SKM-1 treated with dmso at 0.1 percent for 144 hours (cell line): ENCODE results near the gene ENKD1.
"Not testable (repeated sequence)": the region's sequence is repeated elsewhere in the genome, so short reads cannot be mapped to it uniquely, and the experiment has no call there.

Experiments used
- DNase-seq: peaks from one replicate; lab custom pipeline; 2025; ENCODE audit not compliant: unreplicated experiment; lab: John Stamatoyannopoulos, UW

The ENKD1 gene, protein sequence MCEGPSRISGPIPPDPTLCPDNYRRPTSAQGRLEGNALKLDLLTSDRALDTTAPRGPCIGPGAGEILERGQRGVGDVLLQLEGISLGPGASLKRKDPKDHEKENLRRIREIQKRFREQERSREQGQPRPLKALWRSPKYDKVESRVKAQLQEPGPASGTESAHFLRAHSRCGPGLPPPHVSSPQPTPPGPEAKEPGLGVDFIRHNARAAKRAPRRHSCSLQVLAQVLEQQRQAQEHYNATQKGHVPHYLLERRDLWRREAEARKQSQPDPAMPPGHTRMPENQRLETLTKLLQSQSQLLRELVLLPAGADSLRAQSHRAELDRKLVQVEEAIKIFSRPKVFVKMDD

DNA sequence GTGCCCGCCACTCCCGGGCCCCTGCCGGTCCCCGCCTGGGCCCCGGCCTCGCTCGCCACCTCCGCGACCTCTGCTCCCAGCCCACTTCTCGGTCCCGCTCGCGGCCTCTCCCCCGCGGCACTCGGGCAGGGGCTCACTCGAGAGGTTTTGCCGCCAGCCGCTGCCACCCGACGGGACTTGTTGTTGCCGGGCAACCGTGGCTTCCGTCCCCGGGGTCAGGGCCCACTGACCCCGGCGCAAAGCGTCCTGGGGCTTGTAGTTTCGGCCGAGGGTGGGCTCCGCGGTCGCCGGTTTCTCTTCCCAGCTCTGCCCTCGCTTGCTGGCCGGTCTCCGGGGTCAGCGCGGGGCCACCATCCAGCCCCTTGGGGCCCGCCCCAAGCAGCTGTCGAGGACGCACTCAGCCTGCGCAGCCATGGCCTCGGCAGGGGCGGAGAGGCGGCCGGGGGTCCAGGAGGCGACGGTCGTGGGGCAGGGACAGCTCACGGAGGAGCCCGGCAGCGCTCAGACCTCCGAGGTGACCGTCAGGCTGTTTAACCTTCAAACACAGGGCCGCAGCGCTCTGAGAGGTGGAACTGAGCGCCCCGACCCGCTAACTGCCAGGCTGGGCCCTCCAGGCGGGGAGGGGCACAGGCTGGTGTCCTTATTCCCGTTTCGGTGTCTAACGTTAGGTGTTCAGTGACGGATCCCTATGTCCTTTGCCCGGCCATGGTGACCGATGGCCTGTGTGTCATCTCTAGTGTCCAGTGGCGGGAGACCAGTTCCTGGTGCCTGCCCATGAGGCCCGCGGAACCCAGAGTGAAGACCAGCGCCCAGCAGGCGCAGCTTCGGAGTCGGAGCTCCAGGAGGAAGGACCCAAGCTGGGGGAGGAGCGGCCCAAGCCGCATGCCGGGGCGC is at the start of gene ENKD1, which contains the start of gene C16orf86:
Gene ENKD1 (minus strand): TSS at position 192 of the 894 bp plus-strand sequence. CDS start 308 bp downstream, outside the sequence.
Gene C16orf86 (plus strand): TSS at position 256 of the 894 bp plus-strand sequence. CDS start 157 bp downstream, at position 413.
- DNase-seq = peak; percentile 80

DNA sequence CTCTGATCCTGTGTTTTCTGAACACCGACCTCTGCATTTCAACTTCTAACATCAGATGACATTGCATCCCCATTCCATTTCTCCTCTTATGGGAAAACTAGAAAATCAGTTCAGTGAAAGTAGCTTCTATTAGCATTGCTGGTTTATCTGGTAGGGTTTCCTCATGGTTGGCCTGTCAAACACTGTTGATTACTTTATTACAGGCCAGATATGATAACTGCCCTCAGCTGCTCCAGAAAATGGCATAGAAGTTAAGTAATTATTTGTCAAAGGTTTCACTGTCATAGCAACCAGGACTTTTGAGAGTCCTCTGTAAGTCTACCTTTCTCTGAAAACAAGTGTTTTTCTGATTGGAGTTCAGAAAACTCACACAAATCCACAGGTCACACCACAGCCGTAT is 49.5 kb upstream of the ENKD1 start:
- DNase-seq = no peak

DNA sequence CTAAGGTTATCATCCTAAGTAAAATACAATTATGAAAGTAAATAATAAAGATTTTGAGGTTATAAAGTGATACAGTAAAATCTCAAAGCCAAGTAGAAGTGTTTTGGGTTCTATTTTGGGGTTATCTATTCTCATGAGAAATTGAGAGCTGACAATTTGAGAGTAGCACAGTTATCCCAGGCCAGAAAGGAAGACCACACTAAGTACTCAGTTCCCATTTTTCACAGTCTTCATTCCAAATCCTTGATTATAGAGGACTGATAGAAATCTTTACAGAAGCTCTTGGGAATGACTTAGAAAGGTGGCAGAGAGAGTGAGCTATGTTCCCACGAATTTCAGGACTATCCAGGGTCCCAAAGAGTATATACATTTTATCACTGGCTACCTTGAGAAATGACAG is 48.0 kb upstream of the ENKD1 start:
- no peak for DNase-seq

GRCh38 chr16:67713647-67714273 is 47.2 kb upstream of the ENKD1 start:
- DNase-seq = peak; percentile 37

DNA sequence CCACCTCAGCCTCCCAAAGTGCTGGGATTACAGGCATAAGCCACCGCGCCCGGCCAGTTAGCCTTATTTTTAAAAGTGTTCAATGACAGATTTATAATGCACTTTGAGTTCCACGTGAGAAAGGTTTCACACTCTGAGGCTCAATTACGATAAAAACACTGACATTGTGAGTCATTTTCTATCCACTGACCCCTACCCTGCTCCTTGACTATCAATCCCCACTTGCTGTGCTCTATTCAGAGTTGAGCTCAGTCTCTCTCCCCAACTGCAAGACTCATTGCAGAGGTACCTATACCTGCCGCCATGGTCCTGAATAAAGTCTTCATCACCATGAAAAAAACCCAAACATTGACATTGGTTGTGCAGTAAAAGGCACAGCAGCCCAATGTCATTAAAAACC is 44.1 kb upstream of the ENKD1 start:
- DNase-seq = no peak

- no peak for DNase-seq
Measured at GRCh38 chr16:67709050-67709449, 42.5 kb upstream of the ENKD1 start.

DNA sequence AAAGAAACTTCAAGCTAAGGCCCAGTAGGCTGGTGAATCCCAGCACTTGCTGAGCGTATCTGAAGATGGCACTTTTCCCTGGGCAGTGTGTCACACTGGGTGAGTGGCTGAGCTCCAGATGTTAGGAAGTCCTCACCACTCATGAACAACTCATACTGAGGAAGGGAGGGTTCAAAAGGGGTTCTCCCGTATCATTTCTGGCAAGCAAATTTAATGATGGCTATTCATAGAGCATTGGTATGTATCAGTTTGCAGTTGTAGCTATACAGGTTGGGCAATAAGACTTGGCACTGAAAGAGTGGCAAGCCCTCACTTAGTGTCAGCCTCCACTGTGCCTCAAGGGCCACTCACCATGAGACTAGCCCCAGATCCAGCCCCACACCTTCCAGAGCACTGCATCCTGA is 41.8 kb upstream of the ENKD1 start:
- no peak for DNase-seq

GRCh38 chr16:67707790-67708189 is 41.2 kb upstream of the ENKD1 start:
- no peak for DNase-seq

DNA sequence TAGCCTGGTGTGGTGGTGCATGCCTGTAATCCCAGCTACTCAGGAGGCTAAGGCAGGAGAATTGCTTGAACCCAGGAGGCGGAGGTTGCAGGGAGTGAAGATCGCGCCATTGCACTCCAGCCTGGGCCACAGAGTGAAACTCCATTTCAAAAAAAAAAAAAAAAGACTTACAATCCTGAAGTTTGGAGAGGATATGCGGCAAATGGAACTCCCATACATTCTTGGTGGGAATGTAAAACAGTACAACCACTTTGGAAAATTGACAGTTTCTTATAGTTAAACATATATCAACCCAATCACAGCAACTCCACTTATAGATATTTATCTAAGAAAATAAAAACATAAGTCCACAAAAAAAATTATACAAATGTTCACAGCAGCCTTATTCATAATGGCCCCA is 40.7 kb upstream of the ENKD1 start:
- DNase-seq = no peak

DNA sequence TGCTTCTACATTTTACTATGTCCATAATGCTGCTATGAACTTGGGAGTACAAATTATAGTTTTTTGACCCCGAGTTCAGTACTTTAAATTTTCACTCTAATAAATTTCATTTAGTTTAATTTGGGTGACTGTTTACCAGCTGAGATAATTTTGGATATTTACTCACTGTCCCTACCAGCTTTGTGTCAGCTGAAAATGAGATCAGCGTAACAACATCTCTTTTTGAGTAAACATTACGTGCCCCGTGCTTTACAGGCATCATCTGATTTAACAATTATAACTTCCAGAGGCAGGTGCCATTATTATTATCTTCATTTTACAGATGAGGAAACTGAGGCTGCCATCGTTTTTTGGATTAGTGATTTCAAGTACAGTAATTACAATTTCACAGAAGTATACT is 37.6 kb upstream of the ENKD1 start:
- no peak for DNase-seq

DNA sequence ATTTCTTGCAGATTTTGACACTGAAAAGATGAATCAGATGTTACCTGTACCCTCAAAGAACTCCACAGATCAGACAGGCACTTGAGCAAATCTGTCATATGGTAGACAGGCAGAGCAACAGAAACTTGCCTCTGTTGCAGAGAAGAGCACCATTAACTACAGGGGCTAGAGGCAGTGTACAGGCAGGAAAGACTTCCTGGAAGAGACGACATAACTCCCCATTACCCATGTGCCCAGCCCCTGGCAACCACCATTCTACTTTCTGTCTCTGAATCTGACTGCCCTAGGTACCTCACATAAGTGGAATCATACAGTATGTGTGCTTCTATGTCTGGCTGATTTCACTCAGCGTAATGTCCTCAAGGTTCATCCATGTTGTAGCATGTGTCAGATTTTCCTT is 37.1 kb upstream of the ENKD1 start:
- no peak for DNase-seq

DNA sequence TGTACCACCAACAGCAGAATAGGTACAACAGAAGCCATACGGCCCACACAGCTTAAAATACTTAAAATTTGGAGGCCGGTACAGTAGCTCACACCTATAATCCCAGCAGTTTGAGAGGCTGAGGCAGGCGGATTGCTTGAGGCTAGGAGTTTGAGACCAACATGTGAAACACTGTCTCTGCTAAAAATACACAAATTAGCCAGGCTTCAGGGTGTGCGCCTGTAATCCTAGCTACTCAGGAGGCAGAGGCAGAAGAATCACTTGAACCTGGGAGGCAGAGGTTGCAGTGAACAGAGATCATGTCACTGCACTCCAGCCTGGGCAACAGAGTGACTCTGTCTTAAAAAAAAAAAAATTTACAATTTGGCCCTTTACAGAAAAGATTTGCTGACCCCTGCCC is 35.6 kb upstream of the ENKD1 start:
- DNase-seq = no peak

DNA sequence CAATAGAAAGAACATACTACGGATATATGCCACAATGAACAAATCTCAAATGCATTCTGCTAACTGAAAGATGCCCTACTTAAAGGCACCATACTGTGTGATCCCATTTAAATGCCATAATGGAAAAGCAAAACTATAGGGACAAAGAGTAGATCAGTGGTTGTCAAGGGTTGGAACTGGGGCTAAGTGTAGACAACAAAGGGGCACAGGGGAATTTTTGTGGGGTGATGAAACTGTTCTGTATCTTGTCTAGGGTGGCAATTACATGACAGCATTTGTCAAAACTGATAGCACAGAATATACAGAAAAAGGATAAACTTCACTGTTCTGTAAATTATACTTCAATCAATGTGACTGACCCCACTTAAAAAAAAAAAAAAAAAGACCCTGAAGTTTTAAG is 34.9 kb upstream of the ENKD1 start:
- no peak for DNase-seq

GRCh38 chr16:67699265-67699664 is 32.7 kb upstream of the ENKD1 start:
- no peak for DNase-seq

DNA sequence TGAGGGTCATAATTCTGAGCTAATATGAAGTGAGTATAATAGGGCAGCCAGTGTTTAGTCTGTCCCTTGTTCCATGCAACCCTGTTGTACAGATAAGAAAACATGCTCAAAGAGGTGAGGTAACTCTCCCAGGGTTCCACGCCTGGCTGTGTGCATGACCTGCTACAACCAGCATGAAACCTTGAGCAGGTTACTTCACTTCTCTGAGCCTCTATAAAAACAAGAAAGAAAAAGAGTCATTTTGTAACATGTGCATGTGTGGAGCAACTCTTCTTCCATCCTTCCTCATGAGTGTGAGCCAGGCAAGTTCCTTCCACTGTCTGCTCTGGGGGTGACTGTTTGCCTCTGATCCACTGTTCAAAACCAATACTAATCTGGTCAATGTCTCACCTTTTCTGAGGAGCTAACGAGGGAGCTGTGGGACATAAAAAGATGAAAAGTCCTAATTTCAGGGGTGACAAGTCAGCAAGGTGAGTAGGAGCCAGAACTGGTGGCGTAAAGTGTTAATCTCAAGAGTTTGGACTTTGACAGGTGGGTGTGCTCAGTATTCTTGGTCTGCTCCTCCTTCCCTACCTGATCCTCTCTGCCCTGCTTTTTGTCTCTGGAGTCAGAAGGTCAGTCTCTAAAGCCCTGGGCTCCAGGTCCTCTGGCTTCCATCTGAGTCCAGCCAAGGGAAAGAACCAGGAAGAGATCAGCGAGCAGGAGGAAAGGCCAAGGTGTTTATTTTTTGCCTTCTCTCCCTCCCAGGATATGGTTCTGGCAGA is 31.1 kb upstream of the ENKD1 start:
- peak; percentile 84 for DNase-seq

GRCh38 chr16:67694611-67695010 is 28.1 kb upstream of the ENKD1 start:
- no peak for DNase-seq

DNA sequence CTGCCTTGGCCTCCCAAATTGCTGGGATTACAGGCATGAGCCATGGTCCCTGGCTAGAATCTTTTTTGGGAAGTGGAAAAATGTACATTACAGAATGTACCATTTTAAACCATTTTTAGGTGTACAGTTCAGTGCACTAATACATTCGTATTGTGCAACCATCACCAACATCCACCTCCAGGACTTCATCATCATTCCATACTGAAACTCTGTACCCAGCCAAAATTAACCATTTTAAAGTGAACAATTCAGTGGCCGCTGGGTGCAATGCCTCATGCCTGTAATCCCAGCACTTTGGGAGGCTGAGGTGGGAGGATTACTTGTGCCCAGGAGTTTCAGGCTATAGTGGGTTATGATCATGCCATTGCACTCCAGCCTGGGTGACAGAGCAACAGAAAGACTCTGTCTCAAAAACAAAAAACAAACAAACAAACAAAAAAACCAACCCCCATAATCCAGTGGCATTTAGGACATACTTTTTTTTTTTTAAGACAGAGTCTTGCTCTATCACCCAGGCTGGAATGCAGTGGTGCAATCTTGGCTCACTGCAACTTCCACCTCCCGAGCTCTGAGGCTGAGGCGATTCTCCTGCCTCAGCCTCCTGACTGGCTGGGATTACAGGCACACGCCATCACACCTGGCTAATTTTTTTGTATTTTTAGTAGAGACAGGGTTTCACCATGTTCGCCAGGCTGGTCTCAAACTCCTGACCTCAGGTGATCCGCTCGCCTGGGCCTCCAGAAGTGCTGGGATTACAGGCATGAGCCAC is 27.2 kb upstream of the ENKD1 start:
- not testable (repeated sequence) for DNase-seq

DNA sequence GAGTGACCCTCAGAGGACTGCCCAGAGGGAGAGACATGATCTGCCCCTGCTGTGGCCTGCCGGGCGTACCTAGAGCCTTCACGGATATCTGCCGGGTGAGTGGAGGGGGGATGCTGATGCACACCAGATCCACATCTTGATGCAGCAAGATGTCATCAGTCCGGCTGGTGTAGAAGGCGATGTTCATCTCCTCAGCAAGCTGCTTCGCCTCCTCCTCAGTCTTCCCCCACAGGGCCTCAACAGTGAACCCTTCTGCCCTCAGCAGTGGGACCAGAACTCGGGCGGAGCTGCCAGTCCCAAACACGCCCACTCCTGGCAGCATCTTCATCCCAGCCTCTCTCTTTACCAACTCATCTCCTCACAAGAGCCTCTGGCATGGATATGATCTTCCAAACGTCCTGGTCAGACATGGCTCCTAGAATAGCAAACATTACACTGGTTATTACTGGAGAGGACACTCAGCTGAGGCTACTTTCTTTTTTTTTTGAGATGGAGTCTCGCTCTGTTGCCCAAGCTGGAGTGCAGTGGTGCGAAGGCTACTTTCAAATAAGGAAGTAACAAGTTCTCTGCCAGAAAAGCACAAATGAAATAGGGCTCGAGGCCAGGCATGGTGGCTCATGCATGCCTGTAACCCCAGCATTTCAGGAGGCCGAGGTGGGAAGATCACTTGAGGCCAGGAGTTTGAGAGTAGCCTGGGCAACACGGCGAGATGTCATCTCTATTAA is 19.0 kb upstream of the ENKD1 start:
- no peak for DNase-seq

- no peak for DNase-seq
Measured at GRCh38 chr16:67683767-67684166, 17.2 kb upstream of the ENKD1 start.
